Nucleus accumbens (tissue), 56 donors: Measurements from ENCODE around the gene GCK.
"Not testable (repeated sequence)": the region's sequence is repeated elsewhere in the genome, so short reads cannot be mapped to it uniquely, and the experiment has no call there.

Source experiments
- DNase-seq, 56 donors: peaks; one replicate each; lab custom pipeline; 2025; lab: John Stamatoyannopoulos, UW

The GCK gene

GRCh38 chr7:44184206-44184872 lies 4.9 kb downstream of the GCK start:
- DNase-seq = peak in 11 of 56 donors; percentile 3 to 40 (median 27)

- DNase-seq = no peak
Measured at GRCh38 chr7:44183386-44183785, 5.9 kb downstream of the GCK start.

DNA sequence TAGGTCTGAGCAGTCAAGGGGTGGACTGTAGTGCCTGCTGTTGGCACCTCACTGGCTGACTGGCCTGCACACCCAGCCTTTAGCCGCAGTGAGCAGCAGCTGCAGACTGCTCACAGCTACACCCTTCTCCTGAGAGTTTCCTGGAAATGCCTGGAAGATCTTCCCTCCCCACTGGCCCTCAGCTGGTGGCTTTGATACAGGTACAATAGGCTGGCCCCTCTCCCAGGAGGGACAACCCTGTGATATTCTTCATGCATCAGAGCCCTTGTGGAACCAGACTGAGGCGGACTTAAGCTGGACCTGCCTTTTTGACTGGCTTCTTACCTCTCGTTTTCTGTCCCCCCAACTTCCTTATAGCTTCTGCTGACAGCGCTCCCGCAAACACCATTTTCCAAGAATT lies 6.4 kb downstream of the GCK start:
- DNase-seq = no peak

DNA sequence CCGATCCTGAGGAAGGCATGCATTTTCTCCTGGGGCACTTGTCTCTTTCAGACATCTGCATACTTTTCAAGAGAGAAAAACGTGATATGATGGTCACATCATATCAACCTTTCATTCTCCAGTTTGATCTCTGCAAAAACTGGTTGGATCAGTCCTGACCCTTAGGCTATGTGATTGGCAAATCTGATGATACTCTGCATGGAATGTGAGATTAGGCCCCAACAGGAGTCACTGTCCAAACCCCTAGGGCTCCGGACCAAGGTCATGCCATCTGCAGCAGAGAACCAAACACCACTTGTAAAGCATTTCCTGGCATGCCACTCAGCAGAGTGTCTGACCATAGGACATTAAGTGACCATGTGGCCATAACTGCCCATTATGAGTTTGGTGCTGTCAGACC lies 8.6 kb downstream of the GCK start:
- DNase-seq = no peak

- peak in 25 of 56 donors; percentile 8 to 63 (median 32) for DNase-seq
Measured at GRCh38 chr7:44177570-44178131, 11.6 kb downstream of the GCK start.

- no peak for DNase-seq
Measured at GRCh38 chr7:44176486-44176885, 12.8 kb downstream of the GCK start.

DNA sequence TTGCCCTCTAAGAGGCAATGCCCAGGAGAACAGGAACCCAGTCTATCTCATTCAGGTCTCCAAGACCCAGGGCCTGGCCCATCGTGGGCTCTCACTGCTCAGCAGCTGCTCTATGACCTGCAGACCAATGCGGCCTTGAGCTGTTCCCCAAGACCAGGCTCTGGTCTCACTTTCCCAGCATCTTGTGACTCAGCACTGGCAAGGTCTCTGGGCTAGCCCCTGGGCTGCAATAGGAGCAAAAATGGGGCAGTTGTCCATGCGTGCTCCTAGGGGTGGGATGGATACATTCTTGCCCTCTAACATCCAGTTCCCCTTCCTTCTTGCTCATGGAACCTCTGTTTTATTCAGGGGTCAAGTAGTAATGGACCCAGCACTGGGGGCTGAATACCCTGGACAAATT lies 13.5 kb downstream of the GCK start:
- DNase-seq = no peak

DNA sequence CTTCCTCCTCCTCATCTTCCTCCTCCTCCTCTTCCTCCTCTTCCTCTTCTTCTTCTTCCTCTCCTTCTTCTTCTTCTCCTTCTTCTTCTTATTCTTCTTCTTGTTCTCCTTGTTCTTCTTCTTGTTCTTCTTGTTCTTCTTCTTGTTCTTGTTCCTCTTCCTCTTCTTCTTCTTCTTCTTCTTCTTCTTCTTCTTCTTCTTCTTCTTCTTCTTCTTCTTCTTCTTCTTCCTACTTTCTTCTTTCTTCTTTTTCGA lies 14.6 kb downstream of the GCK start:
- not testable (repeated sequence) for DNase-seq

- DNase-seq = no peak
Measured at GRCh38 chr7:44173911-44174693, 15.1 kb downstream of the GCK start.

- DNase-seq = no peak
Measured at GRCh38 chr7:44172803-44173424, 16.3 kb downstream of the GCK start.

GRCh38 chr7:44172352-44172751 lies 16.9 kb downstream of the GCK start:
- no peak for DNase-seq

DNA sequence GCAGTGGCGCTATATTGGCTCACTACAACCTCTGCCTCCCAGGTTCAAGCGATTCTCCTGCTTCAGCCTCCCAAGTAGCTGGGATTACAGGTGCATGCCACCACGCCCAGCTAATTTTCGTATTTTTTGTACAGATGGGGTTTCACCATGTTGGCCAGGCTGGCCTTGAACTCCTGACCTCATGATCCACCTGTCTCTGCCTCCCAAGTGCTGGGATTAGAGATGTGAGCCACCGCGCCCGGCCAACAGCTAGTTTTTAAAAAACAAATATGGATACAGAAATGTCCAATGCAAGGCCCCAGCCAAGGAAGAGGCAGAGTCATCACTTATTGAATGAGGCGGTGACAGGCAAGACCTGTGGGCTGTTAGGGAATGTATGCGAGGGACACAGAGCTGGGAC lies 17.3 kb downstream of the GCK start:
- not testable (repeated sequence) for DNase-seq

DNA sequence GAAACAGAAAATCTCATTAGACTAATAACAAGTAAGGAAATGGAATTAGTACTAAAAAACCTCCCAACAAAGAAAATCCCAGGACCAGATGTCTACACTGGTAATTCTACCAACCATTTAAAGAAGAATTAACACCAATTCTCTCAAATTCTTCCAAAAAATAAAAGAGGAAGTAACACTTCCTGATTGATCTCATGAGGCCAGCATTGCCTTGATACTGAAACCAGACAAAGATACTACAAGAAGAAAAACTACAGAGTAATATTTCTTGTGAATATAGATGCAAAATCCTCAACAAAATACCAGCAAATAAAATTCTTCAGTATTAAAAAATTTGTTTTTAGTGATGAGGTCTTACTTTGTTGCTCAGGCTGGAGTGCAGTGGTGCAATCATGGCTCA lies 21.3 kb downstream of the GCK start:
- DNase-seq = no peak

DNA sequence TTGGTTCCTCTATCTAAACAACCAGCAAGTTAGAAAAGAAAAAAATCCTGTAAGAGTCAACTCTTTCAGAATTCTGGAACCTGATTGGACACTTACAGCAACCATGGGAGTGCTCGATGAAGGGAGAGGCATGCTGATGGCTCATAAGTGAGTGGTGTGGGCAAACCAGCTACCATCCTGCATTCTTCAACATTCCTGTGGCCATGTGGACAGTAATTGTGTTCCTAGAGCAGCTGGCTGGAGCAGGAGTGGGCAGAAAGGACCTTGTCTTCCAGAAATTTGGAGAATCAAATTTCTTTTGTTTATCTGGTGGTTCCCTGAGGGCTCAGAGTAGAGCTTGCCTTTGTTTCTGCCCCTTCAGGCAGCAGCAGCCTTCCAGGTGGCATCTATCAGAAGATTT lies 25.6 kb downstream of the GCK start:
- DNase-seq = no peak

GRCh38 chr7:44162785-44163395 lies 26.3 kb downstream of the GCK start:
- DNase-seq = no peak

DNA sequence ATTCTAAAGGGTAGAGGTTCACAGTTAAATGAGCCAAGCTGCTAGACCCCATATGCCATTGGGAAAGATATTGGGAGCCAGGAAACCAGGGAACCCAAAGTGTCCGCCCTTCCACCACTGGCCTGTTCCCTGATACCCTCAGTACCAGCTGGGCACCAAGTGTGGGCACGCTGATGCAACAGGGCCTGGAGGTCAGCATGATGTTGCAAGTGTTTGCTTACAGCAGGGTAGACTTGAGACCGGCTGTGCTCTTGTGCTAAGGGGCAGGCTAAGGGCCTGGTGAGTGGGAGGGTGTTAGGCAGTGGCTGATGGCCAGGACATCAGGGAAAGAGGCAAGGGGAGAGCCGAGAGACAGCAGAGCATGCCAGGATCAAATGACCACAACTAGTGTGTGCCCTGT lies 27.1 kb downstream of the GCK start:
- no peak for DNase-seq

DNA sequence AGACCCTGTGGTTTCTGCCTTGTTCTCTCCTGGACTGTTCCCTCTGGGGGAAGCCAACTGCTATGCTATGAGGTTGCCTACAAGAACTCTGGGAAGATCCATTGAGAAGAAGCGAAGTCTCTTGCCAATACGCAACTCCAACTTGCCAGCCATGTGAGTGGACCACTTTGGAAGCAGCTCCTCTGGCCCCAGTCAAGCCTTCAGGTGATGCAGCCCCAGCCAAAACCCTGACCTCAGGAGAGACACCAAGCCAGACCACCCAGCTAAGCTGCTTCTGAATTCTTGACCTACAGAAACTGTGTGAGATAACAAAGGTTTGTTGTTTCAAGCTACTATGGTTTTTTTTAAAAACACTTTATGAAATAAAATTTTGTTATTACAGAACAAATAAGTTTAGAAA lies 27.9 kb downstream of the GCK start:
- no peak for DNase-seq

DNA sequence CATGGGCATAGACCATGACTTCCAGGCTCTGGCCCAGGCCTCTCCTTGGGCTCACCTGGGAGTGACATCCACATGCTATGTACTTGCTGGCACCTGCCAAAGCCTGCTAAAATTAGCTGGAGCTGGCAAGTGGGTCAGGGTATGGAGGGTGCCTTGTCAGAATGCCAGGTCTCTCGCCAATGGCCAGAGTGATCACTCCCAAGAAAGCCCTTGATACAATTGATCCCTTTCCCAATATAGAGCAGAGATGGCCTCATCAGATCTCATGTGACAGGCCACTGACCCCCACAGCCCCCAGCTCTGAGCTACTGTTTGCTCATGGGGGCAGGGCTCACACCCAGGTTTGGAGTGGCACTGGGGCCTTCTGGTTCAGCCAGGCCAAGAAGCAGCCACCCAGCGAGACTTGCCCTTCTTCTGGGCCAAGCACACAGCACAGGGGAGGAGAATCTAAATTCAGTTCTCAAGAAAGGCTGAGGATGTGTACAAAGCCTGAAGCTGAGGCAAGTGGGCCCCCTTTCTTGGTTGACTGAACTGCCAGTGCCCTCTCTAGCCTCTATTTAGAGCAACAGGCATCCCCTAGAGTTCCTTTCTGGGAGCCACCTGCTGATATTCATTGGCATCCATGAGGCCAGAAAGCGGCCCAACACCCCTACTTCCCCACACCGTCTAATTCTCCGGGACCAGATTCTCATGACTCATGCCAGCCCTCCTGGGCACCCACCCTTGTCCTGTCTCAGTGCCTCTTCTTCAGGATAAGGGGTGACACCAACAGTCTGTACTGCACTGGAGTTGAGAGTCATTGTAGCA lies 29.2 kb downstream of the GCK start:
- DNase-seq = no peak

DNA sequence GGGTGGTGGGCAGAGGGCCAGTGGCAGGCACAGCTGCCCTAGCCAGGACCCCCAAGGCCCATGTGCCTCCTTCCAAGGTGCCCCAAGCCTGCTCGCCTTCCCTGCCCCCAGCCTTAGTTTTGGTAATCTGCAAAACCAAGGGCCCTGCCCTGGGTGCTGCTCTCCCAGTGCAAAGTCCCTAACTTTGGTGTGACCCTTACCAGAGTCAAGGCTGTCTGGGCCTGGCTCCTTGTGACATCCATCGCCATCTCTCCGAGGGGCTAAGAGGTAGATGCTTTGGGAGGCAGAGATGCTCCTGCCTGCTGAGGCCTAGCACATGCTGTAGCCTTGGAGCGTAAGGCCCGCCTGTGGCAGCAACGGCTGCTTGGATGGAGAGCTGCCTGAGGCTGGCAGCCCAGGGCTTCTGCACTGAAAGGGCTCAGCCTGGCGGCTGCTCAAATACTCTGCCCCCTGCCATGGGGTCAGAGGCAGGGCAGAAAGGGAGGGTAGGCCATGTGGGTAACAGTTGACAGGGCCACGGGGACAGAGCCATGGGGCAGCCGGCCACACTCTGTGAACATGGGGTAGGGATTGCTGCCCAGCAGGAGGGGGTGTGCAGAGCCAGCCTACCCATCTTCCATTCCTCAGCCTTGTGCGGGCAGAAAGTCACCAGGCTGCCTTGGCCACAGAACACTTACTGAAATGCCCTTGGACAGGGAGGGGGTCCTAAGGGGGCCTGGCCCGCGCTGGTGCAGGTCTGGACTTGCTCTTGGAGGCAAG lies 30.2 kb downstream of the GCK start:
- DNase-seq = peak in 15 of 56 donors; percentile 10 to 62 (median 41)
